Panc1 (cell line): Measurements from ENCODE around the gene MYT1. TPM values are rescaled to one million over a fixed set of nuclear protein-coding genes. Genes with fewer than 3 reads are reported as not detected.

Experiments used
- ATAC-seq: fragments of 200-7000 bp; cut with Tn5 transposase; 2 replicates; pipeline ENCODE4 v1.9.1; 2020; ENCODE audit warnings: mild to moderate bottlenecking, moderate library complexity
- BruUV-seq: library from RNA; stranded (reverse); fragments of 400-500 nt; replicated peaks from 2 replicates; lab custom pipeline; 2021; lab: Mats Ljungman, UMichigan
- CTCF ChIA-PET: fragments of 300-600 bp; sonication (Branson Sonifier 250); formaldehyde crosslinking; loops from one replicate; lab custom pipeline; 2022; ENCODE audit warnings: antibody characterized with exemption; lab: Charles Lee
- POLR2A ChIA-PET: fragments of 300-600 bp; sonication (Branson Sonifier 250); formaldehyde crosslinking; loops from one replicate; lab custom pipeline; 2022; ENCODE audit warnings: antibody characterized with exemption; lab: Charles Lee
- DNase-seq: peaks from one replicate; pipeline ENCODE4 v3.0.0-alpha.2; 2010; ENCODE audit warnings: low read depth, low spot score
- H3K27ac ChIP-seq: 2 replicates; pipeline ENCODE4 v1.5.1; 2011; ENCODE audit warnings: mild to moderate bottlenecking, low read length, inconsistent platforms
- H3K27me3 ChIP-seq: fragments of 200-500 bp; sonication (Bioruptor generic); 2 replicates; pipeline ENCODE4 v1.6.0; 2014; ENCODE audit warnings: low read length, inconsistent platforms; ENCODE audit not compliant: control insufficient read depth, insufficient read depth
- H3K36me3 ChIP-seq: fragments of 200-500 bp; sonication (Bioruptor generic); 2 replicates; pipeline ENCODE4 v1.5.1; 2014; ENCODE audit warnings: inconsistent platforms, mild to moderate bottlenecking, low read length, moderate library complexity; ENCODE audit not compliant: control insufficient read depth, insufficient read depth
- H3K4me1 ChIP-seq: 2 replicates; pipeline ENCODE4 v1.5.1; 2011; ENCODE audit warnings: inconsistent platforms, mild to moderate bottlenecking, low read length, moderate library complexity; ENCODE audit not compliant: control insufficient read depth, insufficient read depth
- H3K4me3 ChIP-seq, 2 experiments: 2 replicates each; pipeline ENCODE4 v1.5.1; 2011 to 2012; ENCODE audit warnings: low read depth in 2 of 2, low read length in 2 of 2, mild to moderate bottlenecking in 2 of 2, inconsistent platforms in 1 of 2, moderate library complexity in 1 of 2
- H3K9me3 ChIP-seq: fragments of 200-500 bp; sonication (Bioruptor generic); 2 replicates; pipeline ENCODE4 v1.5.1; 2014; ENCODE audit warnings: low read depth, mild to moderate bottlenecking, inconsistent platforms, low read length, moderate library complexity; ENCODE audit not compliant: control insufficient read depth, insufficient read depth
- CTCF ChIP-seq: fragments of 450-650 bp; IDR thresholded peaks from 2 replicates; pipeline ENCODE4 v1.5.1; 2017; ENCODE audit warnings: mild to moderate bottlenecking
- POLR2AphosphoS5 ChIP-seq: IDR thresholded peaks from 2 replicates; pipeline ENCODE4 v1.6.1; 2012; ENCODE audit warnings: mild to moderate bottlenecking, low read depth, low read length, moderate library complexity
- REST ChIP-seq, 2 experiments: IDR thresholded peaks; 2 replicates each; pipeline ENCODE4 v1.6.1; 2011 to 2012; ENCODE audit warnings: low read depth in 2 of 2, control low read depth in 1 of 2, low read length in 1 of 2, mild to moderate bottlenecking in 1 of 2, moderate library complexity in 1 of 2; ENCODE audit not compliant: insufficient read depth in 1 of 2
- SIN3A ChIP-seq: IDR thresholded peaks from 2 replicates; pipeline ENCODE4 v1.6.1; 2012; ENCODE audit warnings: low read depth, mild to moderate bottlenecking, low read length, moderate library complexity, borderline replicate concordance; ENCODE audit not compliant: insufficient read depth
- TCF7L2 ChIP-seq: IDR thresholded peaks from 2 replicates; pipeline ENCODE4 v1.6.1; 2011; ENCODE audit warnings: mild to moderate bottlenecking, low read depth, low read length, inconsistent platforms
- in situ Hi-C: cut with HindIII; loops from 2 replicates; pipeline ENCODE4 v1.10.0; 2016; ENCODE audit warnings: low sequenced_read_pairs, low pct_unique_long_range_greater_than_20kb
- intact Hi-C: fragments of 100-400 bp; cut with micrococcal nuclease; formaldehyde crosslinking; loops from one replicate; pipeline ENCODE4 v1.10.0; 2022; ENCODE audit not compliant: unreplicated experiment
- total RNA-seq: library from RNA; stranded (reverse); gene quantifications from one replicate; pipeline ENCODE4 v1.2.1, GENCODE V29; 2021; ENCODE audit not compliant: unreplicated experiment

Gene MYT1
- total RNA-seq, 1 experiment from 2014 or later: 0.41 TPM

GRCh38 chr20:64155258-64156135 lies 8.8 kb upstream of the MYT1 start:
- Histone ChIP-seq H3K9me3 (no peaks in the 10 kb centered on the region), H3K4me3 (no peak overlapping the region), H3K27ac (no peak overlapping the region), H3K36me3 (no peaks in the 10 kb centered on the region), H3K4me1 (no peaks in the 10 kb centered on the region), H3K27me3 (no peaks in the 10 kb centered on the region)
- DNase-seq (no peak), ATAC-seq (no peak)
- ChIA-PET CTCF (no interaction called here), POLR2A (no interaction called here)
- BruUV-seq: no TSS peak
- intact Hi-C loops (no loop called here), in situ Hi-C loops (no loop called here)
- TF ChIP-seq CTCF (no peak), SIN3A (no peak), POLR2AphosphoS5 (no peak), REST (IDR thresholded peaks at IDR 0.05; ENCODE audit: insufficient read depth in 1 of 2, low read depth in 2 of 2, low read length in 1 of 2) (no peak), TCF7L2 (no peak)

- Histone ChIP-seq H3K36me3 (no peaks in the 10 kb centered on the region), H3K27me3 (no peaks in the 10 kb centered on the region; the same call in 1 of the 2 replicates), H3K4me1 (no peaks in the 10 kb centered on the region), H3K9me3 (no peaks in the 10 kb centered on the region), H3K27ac (no peak overlapping the region), H3K4me3 (no peak overlapping the region)
- intact Hi-C loops: no loop called here
- ATAC-seq (no peak), DNase-seq (no peak)
- no TSS peak for BruUV-seq
- CTCF ChIA-PET: no interaction called here
- TF ChIP-seq REST (IDR thresholded peaks at IDR 0.05; ENCODE audit: insufficient read depth in 1 of 2, low read depth in 2 of 2, low read length in 1 of 2): no peak
- TF ChIP-seq POLR2AphosphoS5: no peak
- TF ChIP-seq TCF7L2: no peak
- no peak for TF ChIP-seq CTCF
- TF ChIP-seq SIN3A: no peak
- POLR2A ChIA-PET: no interaction called here
- in situ Hi-C loops: no loop called here
These were observed 7.9 kb upstream of the MYT1 start for GRCh38 chr20:64156136-64156885.
